ENCODE results near the gene BAIAP2. TPM values are rescaled to one million over a fixed set of nuclear protein-coding genes. Genes with fewer than 3 reads are reported as not detected.

Gene BAIAP2
- total RNA-seq, 1 donor from 2014 or later, result 139 TPM

DNA sequence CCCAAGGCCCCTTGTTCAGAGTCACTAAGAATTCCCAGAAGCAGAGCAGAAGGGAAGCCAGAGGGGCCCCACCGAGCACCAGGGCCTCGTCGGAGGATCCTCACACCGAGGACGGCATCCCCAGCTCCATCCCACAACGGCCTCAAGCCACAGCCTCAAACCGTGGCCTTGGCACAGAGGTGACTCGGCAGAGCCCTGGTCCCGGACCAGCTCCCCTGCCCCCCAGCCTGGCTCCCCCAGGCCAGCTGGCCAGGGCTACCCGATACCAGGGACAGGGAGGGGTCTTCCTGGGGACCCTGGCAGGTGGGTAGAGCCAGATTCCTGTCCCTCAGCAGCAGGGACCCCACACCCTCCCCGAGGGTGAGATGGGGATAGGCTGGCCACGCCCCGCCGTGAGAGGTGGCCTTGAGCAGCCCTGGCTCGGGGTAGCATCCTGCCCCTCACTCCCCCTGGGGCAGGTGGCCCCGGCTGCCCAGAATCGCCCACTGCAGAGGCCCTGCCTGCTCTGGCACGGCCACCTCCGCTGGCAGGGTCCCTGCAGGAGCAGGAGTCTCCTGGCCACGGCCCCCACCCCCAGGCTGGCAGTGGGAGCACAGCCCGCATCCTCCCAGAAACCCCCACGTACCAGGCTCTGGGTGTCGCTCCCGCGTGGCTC, 124.8 kb downstream of the BAIAP2 start:
- TF ChIP-seq, protein P1, sequence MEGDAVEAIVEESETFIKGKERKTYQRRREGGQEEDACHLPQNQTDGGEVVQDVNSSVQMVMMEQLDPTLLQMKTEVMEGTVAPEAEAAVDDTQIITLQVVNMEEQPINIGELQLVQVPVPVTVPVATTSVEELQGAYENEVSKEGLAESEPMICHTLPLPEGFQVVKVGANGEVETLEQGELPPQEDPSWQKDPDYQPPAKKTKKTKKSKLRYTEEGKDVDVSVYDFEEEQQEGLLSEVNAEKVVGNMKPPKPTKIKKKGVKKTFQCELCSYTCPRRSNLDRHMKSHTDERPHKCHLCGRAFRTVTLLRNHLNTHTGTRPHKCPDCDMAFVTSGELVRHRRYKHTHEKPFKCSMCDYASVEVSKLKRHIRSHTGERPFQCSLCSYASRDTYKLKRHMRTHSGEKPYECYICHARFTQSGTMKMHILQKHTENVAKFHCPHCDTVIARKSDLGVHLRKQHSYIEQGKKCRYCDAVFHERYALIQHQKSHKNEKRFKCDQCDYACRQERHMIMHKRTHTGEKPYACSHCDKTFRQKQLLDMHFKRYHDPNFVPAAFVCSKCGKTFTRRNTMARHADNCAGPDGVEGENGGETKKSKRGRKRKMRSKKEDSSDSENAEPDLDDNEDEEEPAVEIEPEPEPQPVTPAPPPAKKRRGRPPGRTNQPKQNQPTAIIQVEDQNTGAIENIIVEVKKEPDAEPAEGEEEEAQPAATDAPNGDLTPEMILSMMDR (IDR thresholded peaks at IDR 0.05), result no peak
- intact Hi-C loops (cut with DNase I), result no loop called here
- Histone ChIP-seq H3K36me3 (no peaks in the 10 kb centered on the region), H3K27ac (peak overlapping the region; percentile 71), H3K4me3 (peak overlapping the region; percentile 48), H3K9me3 (no peaks in the 10 kb centered on the region), H3K27me3 (peaks cover under 1% of the 10 kb centered on the region), H3K4me1 (peaks cover 6% of the 10 kb centered on the region)
- DNase-seq (no peak), ATAC-seq (peak; percentile 6)

- intact Hi-C loops (cut with DNase I), result no loop called here
- H3K4me1 ChIP-seq, result peaks cover 6% of the 10 kb centered on the region
- peak; percentile 82 for DNase-seq
These were observed 125.4 kb downstream of the BAIAP2 start for GRCh38 chr17:81160306-81160705.

GRCh38 chr17:81160747-81161453, 125.9 kb downstream of the BAIAP2 start:
- no peak for ATAC-seq
- TF ChIP-seq, protein P1 (IDR thresholded peaks at IDR 0.05), result no peak
- H3K36me3 ChIP-seq, result no peaks in the 10 kb centered on the region
- no peaks in the 10 kb centered on the region for H3K9me3 ChIP-seq
- peak overlapping the region; percentile 71 for H3K27ac ChIP-seq
- H3K4me3 ChIP-seq, result peak overlapping the region; percentile 48
- H3K27me3 ChIP-seq, result peaks cover 11% of the 10 kb centered on the region
- peaks cover 10% of the 10 kb centered on the region for H3K4me1 ChIP-seq
- intact Hi-C loops (cut with DNase I), result no loop called here
- no peak for DNase-seq

More at GRCh38 chr17:81160306-81160705, 125.4 kb downstream of the BAIAP2 start:
- ATAC-seq, result peak; percentile 65
- peak overlapping the region; percentile 48 for H3K4me3 ChIP-seq
- no peaks in the 10 kb centered on the region for H3K36me3 ChIP-seq
- no peaks in the 10 kb centered on the region for H3K9me3 ChIP-seq
- TF ChIP-seq, protein P1 (IDR thresholded peaks at IDR 0.05), result no peak
- H3K27ac ChIP-seq, result peak overlapping the region; percentile 71
- H3K27me3 ChIP-seq, result peaks cover 7% of the 10 kb centered on the region

GRCh38 chr17:81161536-81161935, 126.6 kb downstream of the BAIAP2 start:
- ATAC-seq, result no peak
- Histone ChIP-seq H3K4me1 (peaks cover 10% of the 10 kb centered on the region), H3K27me3 (peaks cover 11% of the 10 kb centered on the region), H3K27ac (no peak overlapping the region), H3K36me3 (no peaks in the 10 kb centered on the region), H3K9me3 (no peaks in the 10 kb centered on the region), H3K4me3 (no peak overlapping the region)
- TF ChIP-seq, protein P1 (IDR thresholded peaks at IDR 0.05), result no peak
- DNase-seq, result no peak
- intact Hi-C loops (cut with DNase I), result no loop called here

GRCh38 chr17:81161972-81162371, 127.0 kb downstream of the BAIAP2 start:
- DNase-seq (no peak), ATAC-seq (no peak)
- no peak overlapping the region for H3K27ac ChIP-seq
- H3K4me3 ChIP-seq, result no peak overlapping the region
- TF ChIP-seq, protein P1 (IDR thresholded peaks at IDR 0.05), result no peak
- peaks cover 10% of the 10 kb centered on the region for H3K4me1 ChIP-seq
- no peaks in the 10 kb centered on the region for H3K9me3 ChIP-seq
- no peaks in the 10 kb centered on the region for H3K36me3 ChIP-seq
- intact Hi-C loops (cut with DNase I), result no loop called here
- H3K27me3 ChIP-seq, result peaks cover 15% of the 10 kb centered on the region
